HG02884 (cell line): ENCODE data around the gene ZCCHC2.

Source experiments
- ATAC-seq: cut with Tn5 transposase; IDR thresholded peaks from one replicate; pipeline ENCODE4 v1.9.1; 2021; ENCODE audit warnings: mild to moderate bottlenecking, moderate library complexity; ENCODE audit not compliant: unreplicated experiment

ZCCHC2 gene

DNA sequence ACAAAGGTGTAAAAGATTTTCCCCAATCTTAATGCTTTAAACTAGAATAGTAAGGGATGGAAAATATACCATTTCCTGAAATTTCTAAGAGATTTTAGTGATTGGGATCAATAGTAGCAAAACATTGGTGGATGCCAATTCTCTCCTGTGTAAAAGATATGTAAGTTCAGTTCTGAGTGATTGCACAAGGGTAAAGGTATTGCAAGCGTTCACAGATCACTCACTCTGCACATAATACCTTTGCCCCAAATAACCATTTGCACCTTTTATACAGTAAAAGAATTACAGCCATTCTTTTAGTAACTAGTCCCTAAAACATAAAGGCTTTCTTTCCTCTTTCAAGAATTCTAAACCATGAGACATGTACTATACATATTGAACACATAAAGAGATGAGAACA lies 13.0 kb upstream of the ZCCHC2 start:
- ATAC-seq, result no peak

DNA sequence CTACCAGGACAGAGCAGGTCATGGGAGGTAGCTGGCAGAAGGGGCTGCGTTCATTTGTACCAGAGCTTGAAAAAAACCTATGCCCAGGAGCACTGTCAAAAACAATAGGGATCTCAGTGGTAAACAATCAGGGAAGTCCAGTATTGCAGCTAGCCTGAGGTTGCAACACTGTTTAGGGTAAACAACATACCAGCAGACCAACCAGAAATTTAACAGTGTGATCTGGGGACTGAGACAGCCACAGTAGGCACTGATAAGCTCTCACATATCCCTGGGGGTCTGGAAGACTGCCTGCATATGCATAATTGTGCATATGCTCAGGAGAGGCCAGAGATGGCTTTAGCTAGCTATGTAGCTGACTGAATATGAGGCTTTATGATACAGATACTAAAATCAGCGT lies 12.0 kb upstream of the ZCCHC2 start:
- no peak for ATAC-seq

DNA sequence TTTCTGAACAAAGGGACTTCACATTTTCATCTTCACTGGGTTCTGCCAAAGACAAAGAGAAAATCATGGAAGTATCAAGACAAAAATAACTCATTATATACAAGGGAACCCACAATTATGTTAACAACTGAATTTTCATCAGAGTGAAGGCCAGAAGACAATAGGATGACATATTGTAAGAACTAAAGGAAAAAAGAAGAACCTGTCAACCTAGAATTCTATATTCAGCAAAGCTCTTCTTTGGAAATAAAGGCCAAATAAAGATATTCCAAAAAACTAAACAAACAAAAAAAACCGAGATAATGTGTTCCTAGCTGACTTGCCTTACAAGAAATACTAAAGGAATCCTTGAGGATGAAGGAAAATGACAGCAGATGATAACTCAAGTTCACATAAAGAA lies 10.3 kb upstream of the ZCCHC2 start:
- ATAC-seq, result no peak

DNA sequence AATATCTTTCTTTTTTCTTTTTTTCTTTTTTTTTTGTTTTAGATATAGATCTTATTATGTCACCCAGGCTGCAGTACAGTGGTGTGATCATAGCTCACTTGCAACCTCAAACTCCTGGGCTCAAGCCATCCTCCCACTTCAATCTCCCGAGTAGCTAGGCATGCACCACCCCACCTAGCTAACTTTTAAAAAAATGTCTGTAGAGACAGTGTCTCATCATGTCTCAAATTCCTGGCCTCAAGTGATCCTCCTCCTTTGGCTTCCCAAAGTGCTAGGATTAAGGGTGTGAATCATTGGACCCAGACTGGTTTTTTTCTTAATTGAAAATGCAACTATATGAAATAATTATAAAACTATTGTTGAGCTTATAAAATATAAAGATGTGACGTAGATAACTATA lies 9.8 kb upstream of the ZCCHC2 start:
- ATAC-seq, result no peak

DNA sequence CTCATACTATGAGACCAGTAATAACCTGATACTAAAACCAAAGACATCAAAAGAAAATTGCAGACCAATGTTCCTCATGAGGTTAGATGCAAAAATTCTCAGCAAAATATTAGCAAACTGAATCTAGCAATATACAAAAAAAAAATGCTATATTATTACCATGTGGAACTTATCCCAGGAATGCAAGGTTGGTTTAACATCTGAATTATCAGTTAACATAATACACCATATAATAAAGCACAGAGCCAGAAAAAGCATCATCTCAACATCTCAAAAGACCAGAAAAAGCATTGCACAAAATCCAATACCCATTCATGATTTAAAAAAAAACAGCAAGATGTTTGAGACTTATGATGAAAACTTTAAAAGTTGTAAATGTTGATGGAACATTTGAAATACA lies 8.3 kb upstream of the ZCCHC2 start:
- no peak for ATAC-seq

DNA sequence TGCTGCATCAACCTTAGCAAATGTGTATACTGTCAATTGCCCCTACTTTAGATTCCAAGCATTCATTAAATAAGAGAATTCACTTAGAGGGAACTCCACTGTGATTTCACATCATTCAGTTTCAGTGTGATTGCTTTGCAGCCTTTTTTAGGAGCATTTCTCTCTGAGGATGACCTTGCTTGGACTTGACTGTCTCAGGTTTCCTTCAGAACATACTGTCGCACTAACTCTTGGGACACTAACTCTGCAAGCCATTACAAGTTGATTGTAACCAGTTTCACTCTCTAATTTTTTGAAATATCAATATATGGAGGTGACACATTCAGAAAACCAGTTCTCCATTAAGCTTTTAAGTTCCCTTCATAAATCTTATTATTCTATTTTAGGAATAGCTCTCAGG lies 6.6 kb upstream of the ZCCHC2 start:
- ATAC-seq, result no peak

DNA sequence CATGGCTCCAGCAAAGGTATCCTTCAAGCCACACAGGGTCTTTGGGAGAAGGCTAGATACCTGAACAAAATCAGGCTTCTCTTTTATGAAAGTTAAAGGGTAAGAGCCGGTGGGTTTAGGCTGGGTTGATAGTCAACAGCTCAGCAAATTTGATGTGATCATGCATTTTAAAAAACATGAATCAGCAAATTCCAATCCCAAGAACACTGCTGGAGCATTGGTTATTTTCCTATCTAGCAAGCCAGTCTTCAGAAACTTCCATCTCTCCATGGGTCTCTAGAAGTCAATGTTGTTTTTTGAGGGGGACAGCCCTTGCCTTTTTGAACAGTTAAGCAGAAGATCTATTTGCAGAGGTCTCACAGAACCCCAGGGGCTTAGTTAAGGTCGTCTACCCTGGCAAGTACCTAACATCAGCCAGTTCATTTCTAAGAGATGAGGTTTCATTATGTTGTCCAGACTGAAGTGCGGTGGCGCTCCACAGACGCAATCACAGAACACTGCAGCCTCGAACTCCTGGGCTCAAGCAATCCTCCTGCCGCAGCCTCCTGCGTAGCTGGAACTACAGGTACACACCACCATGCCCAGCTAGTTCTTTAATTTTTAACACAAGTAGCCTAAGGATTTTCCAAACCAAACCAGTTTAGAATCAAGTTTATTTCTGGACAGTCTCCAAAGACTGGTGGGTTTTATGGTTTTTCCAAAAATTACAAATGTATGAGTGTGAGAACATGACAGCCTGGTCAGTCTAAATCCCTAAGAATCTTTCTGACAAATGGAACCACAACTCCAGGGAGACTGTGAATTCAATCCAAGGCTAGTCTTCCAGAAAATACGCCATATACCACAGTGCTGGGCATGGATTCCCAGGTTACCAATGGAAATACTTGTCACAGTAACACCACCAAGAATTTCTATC lies 4.1 kb upstream of the ZCCHC2 start:
- ATAC-seq, result no peak

DNA sequence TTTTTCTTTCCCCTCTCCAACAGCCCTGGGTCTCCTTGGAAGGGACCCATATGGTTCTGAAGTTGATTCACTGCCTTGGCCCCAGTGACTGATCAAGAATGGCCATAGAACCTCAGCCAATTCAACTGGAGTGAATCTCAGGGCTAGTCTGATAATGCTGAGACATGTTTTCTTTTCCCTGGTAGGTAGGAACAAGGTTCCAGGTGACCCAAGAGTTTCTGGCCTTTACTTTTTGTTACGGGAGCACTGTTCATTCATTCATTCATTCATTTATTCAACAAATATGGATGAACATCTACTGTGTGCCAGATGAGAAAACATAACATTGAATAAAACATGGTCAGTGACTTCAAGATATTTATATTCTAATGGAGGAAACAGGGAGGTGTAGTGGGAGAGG lies 3.1 kb upstream of the ZCCHC2 start:
- no peak for ATAC-seq

DNA sequence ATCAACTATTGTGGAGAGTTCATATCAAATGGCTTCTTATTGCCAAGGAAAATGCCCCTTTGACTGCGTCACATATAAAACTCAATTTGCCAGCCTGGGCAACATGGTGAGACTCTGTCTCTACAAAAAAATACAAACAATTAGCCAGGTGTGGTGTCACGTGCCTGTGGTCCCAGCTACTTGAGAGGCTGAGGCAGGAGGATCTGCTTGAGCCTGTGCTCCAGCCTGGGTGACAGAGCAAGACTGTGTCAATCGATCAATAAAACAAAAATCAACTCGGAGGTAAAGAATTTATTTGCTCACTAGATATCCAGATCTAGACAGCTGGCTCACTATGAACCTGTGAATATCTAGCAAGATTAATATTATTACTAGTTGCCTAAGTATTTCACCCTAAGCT lies 1.7 kb upstream of the ZCCHC2 start:
- no peak for ATAC-seq

DNA sequence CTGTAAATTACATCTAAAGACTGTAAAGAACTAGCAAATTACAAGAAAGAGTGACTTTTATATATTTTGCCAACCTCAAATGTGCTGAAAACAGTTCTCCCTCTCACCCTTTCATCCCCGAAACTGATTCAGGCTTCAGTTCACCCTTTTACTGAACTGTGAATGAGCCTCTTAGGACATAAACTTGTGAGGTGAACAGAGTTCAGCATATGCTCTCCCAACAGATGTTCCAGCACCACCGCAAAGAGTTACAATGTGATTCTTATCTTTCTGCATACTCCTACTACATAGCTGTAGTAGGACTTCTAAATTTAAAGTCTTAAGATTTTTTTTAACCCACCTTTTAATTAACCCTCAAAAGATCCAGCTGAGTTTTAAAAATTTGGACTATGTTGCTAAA lies 1.2 kb upstream of the ZCCHC2 start:
- ATAC-seq, result no peak

DNA sequence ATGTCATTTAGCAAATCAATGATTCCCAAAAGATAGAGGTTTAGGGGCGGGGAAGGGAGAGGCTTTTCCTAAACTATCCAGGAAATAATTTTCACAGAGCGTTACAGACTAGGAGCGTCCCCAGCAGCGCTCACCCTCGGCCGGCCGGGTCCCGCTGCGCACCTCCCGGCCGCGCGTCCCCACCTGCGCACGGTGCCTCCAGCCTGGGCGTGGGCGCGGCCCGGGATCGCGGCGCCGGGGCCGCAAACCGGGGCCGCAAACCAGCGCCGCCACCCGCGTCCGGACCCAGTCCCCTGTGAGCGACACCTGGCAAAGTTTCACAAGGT lies 684 bp upstream of the ZCCHC2 start:
- no peak for ATAC-seq

DNA sequence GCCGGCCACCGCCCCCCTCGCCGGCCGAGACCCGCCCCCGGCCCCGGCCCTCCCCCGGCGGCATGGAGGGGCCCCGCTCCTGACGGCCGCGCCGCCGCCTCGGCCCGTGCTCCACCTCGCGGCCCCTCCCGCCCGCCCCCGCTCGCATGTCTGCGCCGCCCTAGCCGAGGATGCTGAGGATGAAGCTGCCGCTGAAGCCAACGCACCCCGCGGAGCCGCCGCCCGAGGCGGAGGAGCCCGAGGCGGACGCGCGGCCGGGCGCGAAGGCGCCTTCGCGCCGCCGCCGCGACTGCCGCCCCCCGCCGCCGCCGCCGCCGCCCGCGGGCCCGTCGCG lies 397 bp downstream of the ZCCHC2 start:
- ATAC-seq, result no peak

DNA sequence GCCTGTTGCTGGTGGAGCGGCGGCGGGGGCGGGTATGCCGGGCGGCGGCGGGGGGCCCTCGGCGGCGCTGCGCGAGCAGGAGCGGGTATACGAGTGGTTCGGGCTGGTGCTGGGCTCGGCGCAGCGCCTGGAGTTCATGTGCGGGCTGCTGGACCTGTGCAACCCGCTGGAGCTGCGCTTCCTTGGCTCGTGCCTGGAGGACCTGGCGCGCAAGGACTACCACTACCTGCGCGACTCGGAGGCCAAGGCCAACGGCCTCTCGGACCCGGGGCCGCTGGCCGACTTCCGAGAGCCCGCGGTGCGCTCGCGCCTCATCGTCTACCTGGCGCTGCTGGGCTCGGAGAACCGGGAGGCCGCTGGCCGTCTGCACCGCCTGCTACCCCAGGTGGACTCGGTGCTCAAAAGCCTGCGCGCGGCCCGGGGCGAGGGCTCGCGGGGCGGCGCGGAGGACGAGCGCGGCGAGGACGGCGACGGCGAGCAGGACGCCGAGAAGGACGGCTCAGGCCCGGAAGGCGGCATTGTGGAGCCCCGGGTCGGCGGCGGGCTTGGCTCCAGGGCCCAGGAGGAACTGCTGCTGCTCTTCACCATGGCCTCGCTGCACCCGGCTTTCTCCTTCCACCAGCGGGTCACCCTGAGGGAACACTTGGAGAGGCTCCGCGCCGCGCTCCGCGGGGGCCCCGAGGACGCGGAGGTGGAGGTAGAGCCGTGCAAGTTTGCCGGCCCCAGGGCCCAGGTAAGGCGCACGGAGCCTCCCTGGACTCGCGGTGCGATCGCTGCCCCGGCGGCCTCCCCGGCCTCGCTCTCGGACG lies 1.0 kb downstream of the ZCCHC2 start:
- no peak for ATAC-seq

DNA sequence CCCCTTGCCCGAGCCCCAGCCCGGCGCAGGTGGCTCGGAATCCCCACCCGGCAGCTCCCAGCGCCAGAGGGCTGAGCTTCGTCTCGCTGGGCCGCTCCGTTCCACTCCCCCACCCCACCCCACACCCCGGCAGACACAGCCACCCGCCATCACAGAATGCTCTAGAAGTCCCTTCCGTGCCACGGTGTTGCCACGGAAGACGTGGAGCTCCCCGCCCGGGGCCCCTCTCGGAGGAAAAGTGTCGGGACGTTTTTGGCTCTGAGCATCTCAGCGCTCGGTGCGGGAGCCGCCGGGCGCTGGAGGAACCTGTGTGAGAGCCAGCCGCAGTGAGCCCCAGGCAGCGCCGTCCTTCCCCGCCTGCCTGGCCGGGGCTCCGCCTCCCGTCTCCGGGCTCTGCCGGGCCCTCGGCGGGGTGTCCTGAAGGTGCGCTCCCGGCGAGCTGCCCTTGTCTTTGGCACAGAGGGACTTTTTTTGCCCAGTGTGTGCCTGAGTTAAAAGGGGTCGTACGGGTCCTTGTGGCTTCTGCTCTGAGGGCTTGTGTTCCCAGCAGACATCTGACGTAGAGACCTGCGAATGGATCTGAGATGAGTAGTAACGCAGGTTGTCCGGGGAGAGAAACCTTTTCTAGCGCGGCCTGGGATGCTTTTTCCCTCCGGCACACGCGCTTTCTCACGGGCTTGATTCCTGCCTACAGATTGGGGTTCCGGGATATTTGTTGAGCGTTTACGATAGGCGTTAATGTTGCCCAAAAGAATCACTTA lies 1.8 kb downstream of the ZCCHC2 start:
- ATAC-seq, result no peak

DNA sequence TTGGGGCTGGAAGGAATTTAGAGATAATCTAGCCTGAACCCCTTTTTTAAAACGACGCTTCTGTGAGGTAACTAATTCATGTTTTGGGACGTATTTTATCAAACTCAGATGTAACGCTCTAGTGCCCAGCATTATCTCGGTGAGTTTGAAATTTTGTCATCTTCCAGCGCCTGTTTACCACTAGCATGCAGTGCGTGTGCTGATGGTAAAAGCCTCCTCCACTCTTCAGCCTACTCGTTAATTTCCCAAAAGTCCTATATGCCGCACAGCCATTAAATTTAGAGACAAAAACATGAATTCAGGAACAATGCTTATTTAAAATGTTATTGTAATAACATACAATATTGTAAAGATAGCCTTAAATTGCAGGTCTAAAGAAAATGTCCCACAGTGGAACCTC lies 2.8 kb downstream of the ZCCHC2 start:
- ATAC-seq, result no peak

DNA sequence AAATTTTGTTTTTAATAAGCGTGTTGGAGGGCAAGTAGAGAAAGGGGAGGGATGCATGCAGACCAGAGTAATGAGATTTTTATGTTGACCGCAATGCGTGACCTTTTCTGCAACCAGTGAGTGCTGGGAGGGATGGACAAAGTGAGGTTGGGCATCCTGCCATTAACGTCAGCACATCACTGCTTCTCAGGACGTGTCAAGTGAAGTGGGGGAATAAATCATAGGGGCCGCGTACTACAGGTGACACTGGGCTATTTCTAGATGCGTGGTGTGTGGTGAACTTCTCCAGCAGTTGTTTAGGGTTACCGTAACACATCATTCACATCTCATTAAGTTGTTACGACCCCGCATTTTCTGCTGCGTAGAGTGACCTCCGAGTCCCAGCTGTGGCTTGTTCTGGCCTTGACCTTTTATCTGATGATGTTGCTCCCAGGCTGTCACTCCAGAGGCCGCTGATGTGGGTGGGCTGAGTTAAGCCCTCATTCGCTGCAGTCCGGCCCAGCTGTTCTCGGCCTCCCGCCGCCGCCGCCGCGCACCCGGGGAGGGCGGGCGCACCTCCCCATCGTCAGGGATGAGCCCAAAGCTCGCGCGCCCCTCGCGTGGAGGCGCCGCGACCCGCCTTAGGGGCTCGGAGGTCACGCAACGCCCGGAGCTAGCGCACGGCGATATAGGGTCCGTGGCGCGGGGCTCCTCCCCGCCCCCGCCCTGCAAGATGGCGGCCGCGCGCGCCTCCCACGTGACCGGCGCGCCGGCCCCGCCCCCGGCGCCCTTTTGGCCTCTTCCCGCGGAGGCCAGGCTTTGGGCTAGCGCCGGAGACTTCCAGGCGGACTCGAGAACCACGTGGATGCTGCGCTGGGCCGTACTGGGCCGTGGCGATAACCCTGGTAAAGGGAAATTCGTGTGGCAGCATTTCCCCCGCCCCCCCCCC lies 3.5 kb downstream of the ZCCHC2 start:
- no peak for ATAC-seq

DNA sequence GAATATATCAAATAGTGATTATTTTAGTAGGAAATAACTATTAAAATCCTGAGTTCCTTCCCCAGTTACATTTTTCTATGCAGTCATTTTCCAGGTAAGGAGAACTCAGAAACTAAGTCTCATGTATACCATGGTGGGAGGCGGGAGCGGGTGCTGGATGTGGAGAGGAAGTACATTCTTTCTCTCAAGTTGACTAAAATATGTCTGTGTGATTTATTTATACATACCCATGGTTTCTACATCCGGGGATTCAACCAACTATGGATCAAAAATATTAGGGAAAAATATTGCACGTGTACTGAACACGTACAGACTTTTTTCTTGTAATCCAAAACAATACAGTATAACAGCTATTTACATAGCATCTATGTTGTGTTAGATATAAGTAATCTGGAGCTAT lies 6.8 kb downstream of the ZCCHC2 start:
- no peak for ATAC-seq

DNA sequence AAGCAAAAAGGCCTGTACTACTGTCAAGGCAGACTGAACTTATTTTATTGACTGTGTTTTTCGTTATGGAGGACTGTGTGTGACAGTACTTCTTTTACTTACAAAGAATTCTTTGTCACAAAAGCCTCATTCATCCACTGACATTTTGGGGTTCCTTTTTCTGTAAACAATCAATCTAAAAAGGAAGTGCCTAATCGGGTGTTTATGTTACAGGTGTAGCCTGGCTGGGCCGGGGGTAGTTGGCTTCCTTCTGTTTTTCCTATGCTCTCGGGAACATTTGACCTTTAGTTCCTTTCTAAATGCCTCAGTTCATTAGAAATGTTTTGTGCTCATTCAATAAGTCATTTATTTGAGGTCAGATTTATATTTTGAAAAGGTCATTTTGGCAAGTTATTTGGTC lies 8.3 kb downstream of the ZCCHC2 start:
- ATAC-seq, result no peak

DNA sequence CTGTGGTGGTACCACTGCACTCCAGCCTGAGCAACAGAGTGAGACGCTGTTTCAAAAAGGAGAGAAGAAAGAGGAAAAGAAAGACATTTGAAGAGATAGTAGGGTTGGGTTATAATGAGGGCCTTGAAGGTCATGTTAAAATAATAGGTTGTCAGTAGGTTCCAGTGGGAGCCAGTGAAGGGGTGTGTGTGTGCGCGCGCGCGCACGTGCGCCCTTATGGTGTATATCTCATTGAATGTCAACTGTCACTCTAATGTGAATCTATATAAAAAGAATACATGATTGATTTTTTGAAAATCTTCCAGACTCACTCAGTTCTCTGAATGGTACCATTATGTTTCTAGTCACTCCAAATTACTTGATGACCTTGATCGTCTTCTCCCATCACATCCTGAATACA lies 9.1 kb downstream of the ZCCHC2 start:
- no peak for ATAC-seq

DNA sequence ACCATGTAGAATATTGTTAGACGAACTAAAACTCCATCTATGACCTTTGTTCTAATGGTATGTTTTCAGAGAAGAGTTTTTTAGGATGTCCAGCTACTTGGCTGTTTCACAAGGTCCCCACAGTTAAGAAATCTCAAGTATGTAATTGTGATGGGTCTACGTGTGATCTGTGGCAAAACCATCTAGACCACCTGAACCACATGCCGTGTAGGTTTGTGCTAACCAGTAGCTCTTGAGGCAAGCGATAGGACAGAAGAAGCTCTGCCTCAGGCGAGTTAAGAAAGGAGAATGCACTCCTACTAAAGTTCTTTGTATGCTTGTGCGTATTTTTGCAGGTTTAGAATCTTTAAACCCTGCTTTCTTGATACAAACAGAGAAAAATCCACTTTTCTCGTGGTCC lies 13.2 kb downstream of the ZCCHC2 start:
- no peak for ATAC-seq
